Tibial nerve (tissue), 3 donors: ENCODE measurements around the gene FAT4.

ENCODE experiments used
- CTCF ChIP-seq, 5 experiments: fragments of 200-600 bp in 3 of 5; fragments of 450-650 bp in 2 of 5; sonication (generic) in 3 of 5; IDR thresholded peaks; one replicate each; pipeline ENCODE4 v1.5.1; 2016 to 2019; ENCODE audit warnings: antibody characterized with exemption in 5 of 5, mild to moderate bottlenecking in 3 of 5, moderate library complexity in 2 of 5
- POLR2A ChIP-seq, 2 donors: fragments of 450-650 bp; IDR thresholded peaks; one replicate each; pipeline ENCODE4 v1.6.1; 2017; ENCODE audit warnings: antibody characterized with exemption in 2 of 2, mild to moderate bottlenecking in 2 of 2, moderate library complexity in 2 of 2

- TF ChIP-seq CTCF (IDR thresholded peaks at IDR 0.05) (no peak), POLR2A (IDR thresholded peaks at IDR 0.05) (no peak)
These were observed 48.9 kb upstream of the FAT4 start for GRCh38 chr4:125265846-125266245.
